GM15510 (cell line): ENCODE results near the gene CCDC91.

ENCODE experiments used
- POLR2A ChIP-seq: IDR thresholded peaks from 3 replicates; pipeline ENCODE4 v1.6.1; 2011; ENCODE audit warnings: borderline replicate concordance; ENCODE audit not compliant: insufficient read length; ENCODE audit errors: extremely low read depth

The CCDC91 gene

DNA sequence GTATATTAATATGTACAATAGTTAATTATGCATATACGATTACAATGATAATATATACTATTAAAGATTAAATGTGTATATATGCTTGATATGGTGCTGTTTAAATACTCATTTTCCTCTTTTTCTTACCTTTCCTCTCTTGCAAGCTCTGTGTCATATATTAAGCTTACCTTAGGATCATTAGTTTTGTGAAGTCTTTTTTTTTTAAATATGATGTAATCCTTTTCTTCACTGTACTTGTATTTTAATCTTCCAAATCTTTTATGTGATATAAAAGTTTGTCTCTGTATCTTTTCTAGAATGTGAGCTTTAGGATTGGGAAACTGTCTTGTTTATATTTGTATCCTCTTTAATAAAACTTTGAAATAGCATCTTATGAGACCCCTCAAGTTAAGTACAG is 88.7 kb downstream of the CCDC91 start:
- no peak for TF ChIP-seq POLR2A

- no peak for TF ChIP-seq POLR2A
These were observed 96.1 kb downstream of the CCDC91 start for GRCh38 chr12:28286352-28286751.

GRCh38 chr12:28290262-28290661 is 100.0 kb downstream of the CCDC91 start:
- no peak for TF ChIP-seq POLR2A

DNA sequence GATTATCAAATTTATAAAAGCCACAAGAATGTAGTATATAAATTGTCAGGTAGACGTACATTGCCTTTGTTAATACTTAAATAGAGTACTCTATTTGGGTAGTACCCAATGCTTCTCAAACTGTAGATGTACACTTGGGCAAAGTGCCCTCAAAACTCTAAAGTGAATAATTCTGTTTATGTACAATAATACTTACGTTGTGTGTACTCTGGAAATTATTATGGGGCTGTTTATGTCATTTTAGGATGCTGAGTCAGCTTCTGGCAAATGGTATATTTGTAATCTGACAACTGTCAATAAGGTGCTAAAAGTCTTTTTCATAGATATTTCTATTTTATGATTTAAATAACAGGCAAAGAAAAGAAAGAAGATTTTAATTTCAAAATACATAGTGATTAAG is 102.4 kb downstream of the CCDC91 start:
- TF ChIP-seq POLR2A, result no peak

DNA sequence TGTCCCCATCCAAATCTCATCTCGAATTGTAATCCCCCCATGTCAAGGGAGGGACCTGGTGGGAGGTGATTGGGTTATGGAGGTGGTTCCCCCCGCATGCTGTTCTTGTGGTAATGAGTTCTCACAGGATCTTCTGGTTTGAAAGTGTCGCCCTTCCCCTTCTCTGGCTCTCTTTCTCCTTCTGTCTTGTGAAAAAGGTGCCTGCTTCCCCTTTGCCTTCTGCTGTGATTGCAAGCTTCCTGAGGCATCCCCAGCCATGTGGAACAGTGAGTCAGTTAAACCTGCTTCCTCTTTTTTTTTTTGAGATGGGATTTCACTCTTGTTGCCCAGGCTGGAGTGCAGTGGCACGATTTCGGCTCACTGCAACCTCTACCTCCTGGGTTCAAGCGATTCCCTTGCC is 104.0 kb downstream of the CCDC91 start:
- no peak for TF ChIP-seq POLR2A

- TF ChIP-seq POLR2A, result no peak
These were observed 106.0 kb downstream of the CCDC91 start for GRCh38 chr12:28296287-28296686.

- TF ChIP-seq POLR2A, result no peak
These were observed 112.9 kb downstream of the CCDC91 start for GRCh38 chr12:28303192-28303591.

DNA sequence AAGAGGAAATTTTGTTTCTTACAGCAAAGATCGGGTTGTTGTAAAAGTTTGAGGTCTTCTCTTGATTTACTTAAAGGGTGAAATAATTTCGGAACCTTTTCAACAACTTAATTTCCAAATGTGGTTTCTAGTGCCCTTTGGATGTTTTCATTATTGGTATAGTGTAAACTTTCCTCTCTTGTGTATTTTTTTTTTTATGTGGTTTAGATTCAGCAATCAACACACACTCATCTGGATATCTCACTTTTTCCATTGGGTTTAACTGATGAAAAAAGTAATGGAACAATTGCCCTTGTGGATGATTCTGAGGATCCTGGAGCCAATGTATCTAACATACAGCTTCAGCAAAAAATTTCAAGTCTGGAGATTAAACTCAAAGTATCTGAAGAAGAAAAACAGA is 116.3 kb downstream of the CCDC91 start:
- no peak for TF ChIP-seq POLR2A

- no peak for TF ChIP-seq POLR2A
These were observed 118.6 kb downstream of the CCDC91 start for GRCh38 chr12:28308891-28309290.

DNA sequence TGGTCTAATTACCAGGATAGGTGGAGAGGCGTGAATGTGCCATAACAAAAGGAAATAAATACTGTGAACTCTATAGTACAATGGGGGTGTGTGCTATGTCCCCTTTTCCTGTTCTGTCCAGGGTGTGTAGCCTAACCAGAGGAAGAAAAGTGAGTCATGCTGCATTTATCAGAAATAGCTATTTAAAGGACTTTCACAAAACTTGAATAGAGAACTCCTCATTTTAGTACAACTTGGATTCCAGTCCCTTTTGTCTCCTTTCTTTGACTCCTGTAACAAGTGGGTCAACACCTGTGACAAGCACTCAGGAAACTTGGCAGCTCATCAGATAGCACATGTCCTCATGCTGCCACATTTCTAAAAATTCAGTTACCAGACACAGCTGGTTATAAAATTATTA is 123.4 kb downstream of the CCDC91 start:
- TF ChIP-seq POLR2A, result no peak

DNA sequence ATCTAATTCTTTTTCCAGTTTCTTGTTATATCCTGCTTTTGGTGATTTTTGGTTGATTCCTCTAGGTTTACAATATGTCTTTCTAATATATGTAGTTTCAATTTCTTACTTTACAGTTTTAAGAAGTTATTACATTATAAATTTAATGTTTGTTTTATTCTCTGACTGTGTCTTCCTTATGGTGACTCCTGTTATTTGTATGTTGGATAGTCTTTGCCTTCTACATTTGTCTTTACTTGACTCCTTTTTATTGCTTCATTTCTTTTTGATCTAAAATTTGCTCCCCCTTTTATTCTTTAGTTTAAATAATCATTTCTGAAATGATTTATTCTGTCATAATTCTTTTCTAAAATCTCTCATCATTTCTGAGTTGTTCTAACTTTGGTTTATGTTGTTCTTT is 125.8 kb downstream of the CCDC91 start:
- no peak for TF ChIP-seq POLR2A

- no peak for TF ChIP-seq POLR2A
These were observed 128.0 kb downstream of the CCDC91 start for GRCh38 chr12:28318273-28318672.

- TF ChIP-seq POLR2A, result no peak
These were observed 130.1 kb downstream of the CCDC91 start for GRCh38 chr12:28320353-28320752.

- TF ChIP-seq POLR2A, result no peak
These were observed 137.5 kb downstream of the CCDC91 start for GRCh38 chr12:28327722-28328121.

GRCh38 chr12:28328967-28329366 is 138.7 kb downstream of the CCDC91 start:
- TF ChIP-seq POLR2A, result no peak

DNA sequence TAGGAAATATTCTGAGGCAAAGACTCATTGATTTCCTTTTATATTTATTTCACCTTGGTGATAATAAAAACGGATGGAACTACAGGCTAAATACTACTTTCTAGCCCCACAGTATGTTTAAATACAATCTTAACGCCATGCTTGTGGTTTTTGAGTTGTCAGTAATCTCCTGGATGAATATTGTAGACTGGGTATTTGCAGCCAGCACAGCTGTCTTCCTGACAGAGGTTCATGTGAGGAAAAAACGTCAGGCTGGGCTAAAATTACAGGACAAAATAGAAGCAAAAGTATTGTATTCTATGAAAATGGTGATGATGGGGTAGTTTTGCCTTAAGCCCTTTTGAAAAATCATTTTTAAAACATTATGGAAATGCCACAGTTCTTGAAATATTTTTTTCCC is 140.9 kb downstream of the CCDC91 start:
- TF ChIP-seq POLR2A, result no peak
